Measurements from ENCODE around the gene MED13. TPM values are rescaled to one million over a fixed set of nuclear protein-coding genes. Genes with fewer than 3 reads are reported as not detected.

MED13 gene
- total RNA-seq, 1 experiment from 2014 or later = 96.0 TPM

GRCh38 chr17:61968757-61969156 lies 96.3 kb downstream of the MED13 start:
- H4K20me1 ChIP-seq (ENCODE audit: insufficient read depth) = no peaks in the 10 kb centered on the region
- RAD21 ChIA-PET (ENCODE audit: low non-redundant PET in 1 of 2, low total read pairs in 2 of 2, uncharacterized antibody in 2 of 2, unreplicated experiment in 2 of 2) = no interaction called here
- no peaks in the 10 kb centered on the region for H3K9me3 ChIP-seq (ENCODE audit: control insufficient read depth in 1 of 2, insufficient read depth in 1 of 2, low read depth in 1 of 2, low read length in 2 of 2)
- BruUV-seq (replicated peaks) = no TSS peak
- H3K4me2 ChIP-seq (ENCODE audit: low read length) = no peak overlapping the region
- CTCF ChIA-PET = no interaction called here
- H2AFZ ChIP-seq (ENCODE audit: low read depth, low read length, poor library complexity, severe bottlenecking) = no peak overlapping the region
- H3K9ac ChIP-seq (ENCODE audit: low read length) = no peak overlapping the region
- H3K27ac ChIP-seq (ENCODE audit: low read depth, low read length) = no peak overlapping the region
- H3K36me3 ChIP-seq (ENCODE audit: control insufficient read depth in 1 of 2, insufficient read depth in 2 of 2, low read length in 2 of 2) = peaks cover 43 to 64% of the 10 kb centered on the region in 2 experiments
- peaks cover 37% of the 10 kb centered on the region for H3K79me2 ChIP-seq (ENCODE audit: insufficient read depth, low read length)
- no peaks in the 10 kb centered on the region for H3K9me2 ChIP-seq (ENCODE audit: insufficient read depth)
- POLR2A ChIA-PET = no interaction called here
- H3K27me3 ChIP-seq (ENCODE audit: insufficient read depth, low read length) = no peaks in the 10 kb centered on the region
- H3K4me1 ChIP-seq (ENCODE audit: control insufficient read depth in 1 of 2, insufficient read depth in 2 of 2, low read length in 2 of 2) = no peaks in the 10 kb centered on the region
- TF ChIP-seq FOSL1 (IDR thresholded peaks at IDR 0.05; ENCODE audit: low read depth) (no peak), EZH2phosphoT487 (IDR thresholded peaks at IDR 0.05; ENCODE audit: borderline replicate concordance) (no peak), JUND (IDR thresholded peaks at IDR 0.05) (no peak), EZH2 (IDR thresholded peaks at IDR 0.05) (no peak), CBX3 (IDR thresholded peaks at IDR 0.05; ENCODE audit: low read depth) (no peak), POLR2AphosphoS5 (IDR thresholded peaks at IDR 0.05; ENCODE audit: low read depth, low read length) (no peak), SP1 (IDR thresholded peaks at IDR 0.05; ENCODE audit: low read depth) (no peak), SIN3A (IDR thresholded peaks at IDR 0.05; ENCODE audit: low read depth) (no peak), EGR1 (IDR thresholded peaks at IDR 0.05; ENCODE audit: low read depth) (no peak), SRF (IDR thresholded peaks at IDR 0.05; ENCODE audit: low read depth) (no peak), POLR2A (IDR thresholded peaks at IDR 0.05; ENCODE audit: borderline replicate concordance, extremely low read depth, insufficient read depth, insufficient read length) (no peak), ZNF274 (IDR thresholded peaks at IDR 0.05; ENCODE audit: low read depth, low read length) (no peak), CTCF (IDR thresholded peaks at IDR 0.05 in 2 of 3, conservative IDR thresholded peaks at IDR 0.05 in 1 of 3; ENCODE audit: borderline replicate concordance in 1 of 3, insufficient read depth in 1 of 3, low read depth in 2 of 3, low read length in 2 of 3) (no peak), ZBTB33 (IDR thresholded peaks at IDR 0.05; ENCODE audit: extremely low read depth, insufficient replicate concordance, low read length) (no peak), REST (IDR thresholded peaks at IDR 0.05; ENCODE audit: low read depth) (no peak), YY1 (IDR thresholded peaks at IDR 0.05; ENCODE audit: extremely low read depth, insufficient replicate concordance, low read depth, low read length) (no peak), TCF7L2 (IDR thresholded peaks at IDR 0.05; ENCODE audit: borderline replicate concordance, extremely low read depth, insufficient read depth, insufficient read length) (no peak), ATF3 (IDR thresholded peaks at IDR 0.05) (no peak)
- intact Hi-C loops (cut with micrococcal nuclease) = no loop called here
- no peak overlapping the region for H3K4me3 ChIP-seq (replicated peaks in 1 of 2; ENCODE audit: low read depth in 1 of 2, low read length in 2 of 2)
- ATAC-seq (no peak), DNase-seq (ENCODE audit: low read depth, low spot score) (no peak)

Data from HCT116 (cell line).